Measurements from ENCODE around the gene AKR1A1.

The AKR1A1 gene

GRCh38 chr1:45544530-45544929 is 6.1 kb upstream of the AKR1A1 start:
- no peaks in the 10 kb centered on the region for H3K27me3 ChIP-seq (replicated peaks; ENCODE audit: control insufficient read depth, insufficient read depth, low read length)
- no peak overlapping the region for H3K4me3 ChIP-seq (replicated peaks; ENCODE audit: low read depth, low read length)
- no peak for DNase-seq (ENCODE audit: extremely low read depth, insufficient read length)
- TF ChIP-seq CTCF (IDR thresholded peaks at IDR 0.05; ENCODE audit: insufficient read depth, low read length, poor library complexity, severe bottlenecking): no peak
- H3K36me3 ChIP-seq (ENCODE audit: control insufficient read depth, insufficient read depth, low read length): no peaks in the 10 kb centered on the region

GRCh38 chr1:45545019-45545493 is 5.6 kb upstream of the AKR1A1 start:
- DNase-seq (ENCODE audit: extremely low read depth, insufficient read length): peak; percentile 57
- Histone ChIP-seq H3K27me3 (replicated peaks; ENCODE audit: control insufficient read depth, insufficient read depth, low read length) (no peaks in the 10 kb centered on the region), H3K4me3 (replicated peaks; ENCODE audit: low read depth, low read length) (no peak overlapping the region; the same call in 1 of the 2 replicates), H3K36me3 (ENCODE audit: control insufficient read depth, insufficient read depth, low read length) (no peaks in the 10 kb centered on the region)
- TF ChIP-seq CTCF (IDR thresholded peaks at IDR 0.05; ENCODE audit: insufficient read depth, low read length, poor library complexity, severe bottlenecking): no peak

- no peaks in the 10 kb centered on the region for H3K27me3 ChIP-seq (replicated peaks; ENCODE audit: control insufficient read depth, insufficient read depth, low read length)
- peak; percentile 50 for DNase-seq (ENCODE audit: extremely low read depth, insufficient read length)
- H3K4me3 ChIP-seq (replicated peaks; ENCODE audit: low read depth, low read length): no peak overlapping the region; the same call in 1 of the 2 replicates
- H3K36me3 ChIP-seq (ENCODE audit: control insufficient read depth, insufficient read depth, low read length): no peaks in the 10 kb centered on the region
- TF ChIP-seq CTCF (IDR thresholded peaks at IDR 0.05; ENCODE audit: insufficient read depth, low read length, poor library complexity, severe bottlenecking): no peak
These were observed 4.9 kb upstream of the AKR1A1 start for GRCh38 chr1:45545553-45546310.

GRCh38 chr1:45551684-45552083 is 1.1 kb downstream of the AKR1A1 start:
- H3K27me3 ChIP-seq (replicated peaks; ENCODE audit: control insufficient read depth, insufficient read depth, low read length): no peaks in the 10 kb centered on the region
- H3K36me3 ChIP-seq (ENCODE audit: control insufficient read depth, insufficient read depth, low read length): peaks cover 8% of the 10 kb centered on the region
- no peak for DNase-seq (ENCODE audit: extremely low read depth, insufficient read length)
- TF ChIP-seq CTCF (IDR thresholded peaks at IDR 0.05; ENCODE audit: insufficient read depth, low read length, poor library complexity, severe bottlenecking): no peak
- H3K4me3 ChIP-seq (replicated peaks; ENCODE audit: low read depth, low read length): peak overlapping the region; percentile 93

GRCh38 chr1:45552331-45552730 is 1.7 kb downstream of the AKR1A1 start:
- TF ChIP-seq CTCF (IDR thresholded peaks at IDR 0.05; ENCODE audit: insufficient read depth, low read length, poor library complexity, severe bottlenecking): no peak
- H3K36me3 ChIP-seq (ENCODE audit: control insufficient read depth, insufficient read depth, low read length): peaks cover 8% of the 10 kb centered on the region
- peak overlapping the region; percentile 93 for H3K4me3 ChIP-seq (replicated peaks; ENCODE audit: low read depth, low read length)
- no peak for DNase-seq (ENCODE audit: extremely low read depth, insufficient read length)
- H3K27me3 ChIP-seq (replicated peaks; ENCODE audit: control insufficient read depth, insufficient read depth, low read length): no peaks in the 10 kb centered on the region

Data from GM06990 (cell line).